Stimulated activated CD8-positive, alpha-beta memory T cell treated with anti-CD3 and anti-CD28 coated beads, Interleukin-12 subunit alpha, Interleukin-12 subunit beta, amount 100 ng/mL, for 24 hours (primary cell): Measurements from ENCODE around the gene MAGEB3.

Experiments used
- DNase-seq: peaks from one replicate; pipeline ENCODE4 v3.0.0-alpha.2; 2020; ENCODE audit errors: extremely low read depth

MAGEB3 gene

GRCh38 chrX:30280428-30280827, 50.0 kb downstream of the MAGEB3 start:
- DNase-seq, result no peak

- no peak for DNase-seq
Measured at GRCh38 chrX:30282527-30282926, 52.1 kb downstream of the MAGEB3 start.

GRCh38 chrX:30283456-30284200, 53.2 kb downstream of the MAGEB3 start:
- DNase-seq, result no peak
